GM21825 (cell line): ENCODE results near the gene NRDC.

Experiments used
- ATAC-seq: cut with Tn5 transposase; IDR thresholded peaks from one replicate; pipeline ENCODE4 v1.9.1; 2021; ENCODE audit warnings: mild to moderate bottlenecking, moderate library complexity; ENCODE audit not compliant: unreplicated experiment

The NRDC gene

GRCh38 chr1:51768971-51769588 lies 109.4 kb downstream of the NRDC start:
- no peak for ATAC-seq

GRCh38 chr1:51761351-51761750 lies 117.2 kb downstream of the NRDC start:
- no peak for ATAC-seq

GRCh38 chr1:51760872-51761271 lies 117.7 kb downstream of the NRDC start:
- ATAC-seq, result no peak

- no peak for ATAC-seq
Observed at GRCh38 chr1:51758310-51758709, 120.2 kb downstream of the NRDC start.

GRCh38 chr1:51756290-51756689 lies 122.2 kb downstream of the NRDC start:
- no peak for ATAC-seq

GRCh38 chr1:51755437-51755836 lies 123.1 kb downstream of the NRDC start:
- no peak for ATAC-seq

GRCh38 chr1:51754666-51755065 lies 123.9 kb downstream of the NRDC start:
- ATAC-seq, result no peak

- ATAC-seq, result no peak
Observed at GRCh38 chr1:51753969-51754368, 124.6 kb downstream of the NRDC start.

GRCh38 chr1:51752073-51752948 lies 126.2 kb downstream of the NRDC start:
- ATAC-seq, result no peak

GRCh38 chr1:51750729-51751128 lies 127.8 kb downstream of the NRDC start:
- no peak for ATAC-seq

GRCh38 chr1:51750218-51750617 lies 128.3 kb downstream of the NRDC start:
- no peak for ATAC-seq

GRCh38 chr1:51749151-51749550 lies 129.4 kb downstream of the NRDC start:
- no peak for ATAC-seq

GRCh38 chr1:51745304-51745570 lies 133.3 kb downstream of the NRDC start:
- no peak for ATAC-seq

- ATAC-seq, result no peak
Observed at GRCh38 chr1:51744506-51745303, 133.8 kb downstream of the NRDC start.

- no peak for ATAC-seq
Observed at GRCh38 chr1:51741121-51741681, 137.3 kb downstream of the NRDC start.

GRCh38 chr1:51740652-51741051 lies 137.9 kb downstream of the NRDC start:
- ATAC-seq, result no peak
